WTC11 (cell line): ENCODE measurements around the gene EHBP1.

ENCODE experiments used
- TCF7 ChIP-seq: sonication (generic); formaldehyde crosslinking; IDR thresholded peaks from 2 replicates; pipeline ENCODE4 v1.8.0; 2022; ENCODE audit warnings: mild to moderate bottlenecking, low read depth, missing genetic modification reagents, moderate library complexity
- ZBTB21 ChIP-seq: sonication (generic); formaldehyde crosslinking; IDR thresholded peaks from 2 replicates; pipeline ENCODE4 v1.8.1; 2023; ENCODE audit warnings: mild to moderate bottlenecking, missing genetic modification reagents, borderline replicate concordance
- TF ChIP-seq, protein P1 (sequence below): fragments of 200-600 bp; IDR thresholded peaks from 2 replicates; pipeline ENCODE4 v1.8.0; 2022; ENCODE audit warnings: antibody characterized with exemption
- TF ChIP-seq, protein P2 (sequence below): sonication (generic); formaldehyde crosslinking; conservative IDR thresholded peaks from 2 replicates; pipeline ENCODE4 v1.8.1; 2022; ENCODE audit warnings: mild to moderate bottlenecking, missing genetic modification reagents

DNA sequence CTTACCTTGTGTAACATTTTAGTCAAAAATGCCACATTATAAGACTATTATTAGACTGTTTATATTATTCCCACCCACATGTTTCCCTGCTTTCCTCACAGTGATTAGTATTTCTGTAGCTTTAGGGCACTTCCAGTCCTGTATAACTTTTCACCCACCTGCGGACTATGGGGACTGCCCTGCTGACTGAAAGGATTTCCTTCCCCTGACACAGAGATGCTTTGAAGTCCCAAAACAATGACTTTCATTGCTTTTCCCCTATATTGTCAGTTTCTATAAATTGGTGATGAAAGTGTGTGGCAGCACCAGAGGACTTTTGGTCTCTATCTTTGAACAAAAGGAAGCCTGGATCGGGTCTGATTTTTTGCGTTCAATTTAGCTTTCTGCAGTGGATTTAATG, 286.1 kb downstream of the EHBP1 start:
- TF ChIP-seq, protein P1, sequence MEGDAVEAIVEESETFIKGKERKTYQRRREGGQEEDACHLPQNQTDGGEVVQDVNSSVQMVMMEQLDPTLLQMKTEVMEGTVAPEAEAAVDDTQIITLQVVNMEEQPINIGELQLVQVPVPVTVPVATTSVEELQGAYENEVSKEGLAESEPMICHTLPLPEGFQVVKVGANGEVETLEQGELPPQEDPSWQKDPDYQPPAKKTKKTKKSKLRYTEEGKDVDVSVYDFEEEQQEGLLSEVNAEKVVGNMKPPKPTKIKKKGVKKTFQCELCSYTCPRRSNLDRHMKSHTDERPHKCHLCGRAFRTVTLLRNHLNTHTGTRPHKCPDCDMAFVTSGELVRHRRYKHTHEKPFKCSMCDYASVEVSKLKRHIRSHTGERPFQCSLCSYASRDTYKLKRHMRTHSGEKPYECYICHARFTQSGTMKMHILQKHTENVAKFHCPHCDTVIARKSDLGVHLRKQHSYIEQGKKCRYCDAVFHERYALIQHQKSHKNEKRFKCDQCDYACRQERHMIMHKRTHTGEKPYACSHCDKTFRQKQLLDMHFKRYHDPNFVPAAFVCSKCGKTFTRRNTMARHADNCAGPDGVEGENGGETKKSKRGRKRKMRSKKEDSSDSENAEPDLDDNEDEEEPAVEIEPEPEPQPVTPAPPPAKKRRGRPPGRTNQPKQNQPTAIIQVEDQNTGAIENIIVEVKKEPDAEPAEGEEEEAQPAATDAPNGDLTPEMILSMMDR, result no peak
- TF ChIP-seq, protein P2, sequence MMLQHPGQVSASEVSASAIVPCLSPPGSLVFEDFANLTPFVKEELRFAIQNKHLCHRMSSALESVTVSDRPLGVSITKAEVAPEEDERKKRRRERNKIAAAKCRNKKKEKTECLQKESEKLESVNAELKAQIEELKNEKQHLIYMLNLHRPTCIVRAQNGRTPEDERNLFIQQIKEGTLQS, result no peak
- no peak for TF ChIP-seq ZBTB21 (CRISPR knock-in tag)
- TF ChIP-seq TCF7 (CRISPR knock-in tag), result no peak
